ENCODE measurements around the gene RIPK1. TPM values are rescaled to one million over a fixed set of nuclear protein-coding genes. Genes with fewer than 3 reads are reported as not detected.

Gene RIPK1
- polyA plus RNA-seq, 1 of the 3 experiments (the other 2 are of a cell fraction) = 12.0 TPM

DNA sequence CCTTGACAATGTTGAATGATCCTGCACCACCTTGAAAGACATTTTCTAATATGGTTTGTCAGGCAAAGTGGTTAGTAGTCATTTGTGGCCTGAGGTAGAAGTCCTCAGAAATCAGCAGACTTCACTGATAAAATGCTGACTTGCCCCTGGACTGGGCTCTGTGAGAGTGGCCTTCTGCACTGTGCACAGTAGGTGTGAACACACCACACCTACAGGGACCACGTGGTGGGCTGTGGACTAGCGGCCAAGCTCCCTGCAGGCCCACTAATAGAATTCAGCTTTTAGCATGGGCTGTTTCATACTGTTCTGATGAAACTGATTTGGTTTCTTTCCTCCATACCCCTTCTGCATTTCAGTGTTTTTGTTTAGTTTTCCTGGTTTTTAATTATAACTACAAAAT is 57.5 kb downstream of the RIPK1 start:
- no peak for DNase-seq
- Histone ChIP-seq H3K9me3 (no peaks in the 10 kb centered on the region), H3F3A (replicated peaks; ENCODE audit: insufficient read depth) (peaks cover 6% of the 10 kb centered on the region), H3K9me2 (no peaks in the 10 kb centered on the region), H3K9ac (no peak overlapping the region), H3K79me2 (ENCODE audit: insufficient read depth) (no peaks in the 10 kb centered on the region; the same call in 1 of the 2 replicates), H2AFZ (ENCODE audit: low read depth) (no peak overlapping the region), H3K27ac (ENCODE audit: low read depth in 2 of 2, low read length in 1 of 2) (no peak overlapping the region), H3K4me3 (ENCODE audit: low read depth in 2 of 2, low read length in 1 of 2) (no peak overlapping the region), H3K27me3 (ENCODE audit: insufficient read depth) (no peaks in the 10 kb centered on the region), H3K4me2 (no peak overlapping the region), H4K20me1 (ENCODE audit: insufficient read depth) (no peaks in the 10 kb centered on the region), H3K36me3 (replicated peaks in 1 of 2; ENCODE audit: control insufficient read depth in 1 of 2, insufficient read depth in 2 of 2, low read length in 1 of 2) (peaks cover 17 to 20% of the 10 kb centered on the region in 2 experiments), H3K4me1 (ENCODE audit: control insufficient read depth in 1 of 2, insufficient read depth in 2 of 2, low read depth in 1 of 2, low read length in 1 of 2) (peaks cover 0 to 3% of the 10 kb centered on the region in 2 experiments; a peak in 1 of 4 replicates)
- POLR2A ChIA-PET = no interaction called here
- 33% methylated on average over 2 of the region's 2 CpGs for WGBS (ENCODE audit: low lambda C conversion rate)
- CTCF ChIA-PET = interaction anchor here (0.7 to 1.8 kb wide), 10 partner anchors 8 to 134 kb away, joined by 3 to 10 read pairs (median 3); partner anchors contain the start of gene PSMG4
- TF ChIP-seq NRF1 (IDR thresholded peaks at IDR 0.05; ENCODE audit: low read depth, low read length) (no peak), USF1 (IDR thresholded peaks at IDR 0.05; ENCODE audit: borderline replicate concordance, low read depth) (no peak), ELF1 (IDR thresholded peaks at IDR 0.05) (no peak), MAX (IDR thresholded peaks at IDR 0.05; ENCODE audit: low read depth) (no peak), JUND (IDR thresholded peaks at IDR 0.05) (no peak), RAD21 (IDR thresholded peaks at IDR 0.05; ENCODE audit: low read length) (no peak), SMC3 (IDR thresholded peaks at IDR 0.05; ENCODE audit: low read depth, low read length) (no peak), TAF1 (IDR thresholded peaks at IDR 0.05; ENCODE audit: borderline replicate concordance, low read depth, low read length) (no peak), TEAD4 (IDR thresholded peaks at IDR 0.05; ENCODE audit: borderline replicate concordance, insufficient read depth) (no peak), FOSL2 (IDR thresholded peaks at IDR 0.05; ENCODE audit: borderline replicate concordance, low read depth) (no peak), MXI1 (IDR thresholded peaks at IDR 0.05; ENCODE audit: low read depth, low read length) (no peak), NFIC (IDR thresholded peaks at IDR 0.05; ENCODE audit: borderline replicate concordance) (no peak), GATA2 (CRISPR knock-in tag; IDR thresholded peaks at IDR 0.05) (no peak), YY1 (IDR thresholded peaks at IDR 0.05; ENCODE audit: low read depth) (no peak)
- TF ChIP-seq, protein P1, sequence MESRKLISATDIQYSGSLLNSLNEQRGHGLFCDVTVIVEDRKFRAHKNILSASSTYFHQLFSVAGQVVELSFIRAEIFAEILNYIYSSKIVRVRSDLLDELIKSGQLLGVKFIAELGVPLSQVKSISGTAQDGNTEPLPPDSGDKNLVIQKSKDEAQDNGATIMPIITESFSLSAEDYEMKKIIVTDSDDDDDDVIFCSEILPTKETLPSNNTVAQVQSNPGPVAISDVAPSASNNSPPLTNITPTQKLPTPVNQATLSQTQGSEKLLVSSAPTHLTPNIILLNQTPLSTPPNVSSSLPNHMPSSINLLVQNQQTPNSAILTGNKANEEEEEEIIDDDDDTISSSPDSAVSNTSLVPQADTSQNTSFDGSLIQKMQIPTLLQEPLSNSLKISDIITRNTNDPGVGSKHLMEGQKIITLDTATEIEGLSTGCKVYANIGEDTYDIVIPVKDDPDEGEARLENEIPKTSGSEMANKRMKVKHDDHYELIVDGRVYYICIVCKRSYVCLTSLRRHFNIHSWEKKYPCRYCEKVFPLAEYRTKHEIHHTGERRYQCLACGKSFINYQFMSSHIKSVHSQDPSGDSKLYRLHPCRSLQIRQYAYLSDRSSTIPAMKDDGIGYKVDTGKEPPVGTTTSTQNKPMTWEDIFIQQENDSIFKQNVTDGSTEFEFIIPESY (IDR thresholded peaks at IDR 0.05; ENCODE audit: borderline replicate concordance, low read depth) = no peak
- TF ChIP-seq, protein P2, sequence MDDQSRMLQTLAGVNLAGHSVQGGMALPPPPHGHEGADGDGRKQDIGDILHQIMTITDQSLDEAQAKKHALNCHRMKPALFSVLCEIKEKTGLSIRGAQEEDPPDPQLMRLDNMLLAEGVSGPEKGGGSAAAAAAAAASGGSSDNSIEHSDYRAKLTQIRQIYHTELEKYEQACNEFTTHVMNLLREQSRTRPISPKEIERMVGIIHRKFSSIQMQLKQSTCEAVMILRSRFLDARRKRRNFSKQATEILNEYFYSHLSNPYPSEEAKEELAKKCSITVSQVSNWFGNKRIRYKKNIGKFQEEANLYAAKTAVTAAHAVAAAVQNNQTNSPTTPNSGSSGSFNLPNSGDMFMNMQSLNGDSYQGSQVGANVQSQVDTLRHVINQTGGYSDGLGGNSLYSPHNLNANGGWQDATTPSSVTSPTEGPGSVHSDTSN (IDR thresholded peaks at IDR 0.05) = no peak

Data from SK-N-SH (cell line).